PC-9 (cell line): ENCODE data around the gene ERBB2.

Experiments used
- CTCF ChIP-seq: fragments of 200-600 bp; sonication (generic); conservative IDR thresholded peaks from 2 replicates; pipeline ENCODE4 v1.6.1; 2017; ENCODE audit warnings: mixed run types, antibody characterized with exemption, mild to moderate bottlenecking, moderate library complexity
- EZH2 ChIP-seq: fragments of 200-600 bp; sonication (generic); IDR thresholded peaks from 2 replicates; pipeline ENCODE4 v1.8.0; 2017; ENCODE audit warnings: antibody characterized with exemption, low read depth

GRCh38 chr17:39745335-39746144 is 45.7 kb downstream of the ERBB2 start:
- TF ChIP-seq CTCF: no peak
- no peak for TF ChIP-seq EZH2
